ENCODE measurements around the gene DBNL. TPM values are rescaled to one million over a fixed set of nuclear protein-coding genes. Genes with fewer than 3 reads are reported as not detected.

The DBNL gene
- total RNA-seq, 4 donors from 2014 or later = 108 to 165 (median 138) TPM

GRCh38 chr7:44062180-44062902 is 17.8 kb downstream of the DBNL start:
- Histone ChIP-seq H3K9me3 (no peaks in the 10 kb centered on the region), H3K4me3 (replicated peaks in 1 of 3) (no peak overlapping the region), H3K27me3 (no peaks in the 10 kb centered on the region), H3K4me1 (peaks cover 15 to 26% of the 10 kb centered on the region in 2 donors), H3K36me3 (peaks cover 37 to 41% of the 10 kb centered on the region in 2 donors), H3K27ac (no peak overlapping the region)
- intact Hi-C loops (cut with DNase I) = no loop called here
- TF ChIP-seq POLR2A (IDR thresholded peaks at IDR 0.05) (no peak), CTCF (IDR thresholded peaks at IDR 0.05) (no peak)
- 90 to 92% methylated on average over 7 to 11 of the region's 11 CpGs for WGBS, 2 donors
- DNase-seq = peak in 1 of 2 donors; percentile 12

- TF ChIP-seq POLR2A (IDR thresholded peaks at IDR 0.05) (no peak), CTCF (IDR thresholded peaks at IDR 0.05) (no peak)
- no peak overlapping the region for H3K4me3 ChIP-seq (replicated peaks in 1 of 3)
- peaks cover 31 to 36% of the 10 kb centered on the region in 2 donors for H3K36me3 ChIP-seq
- intact Hi-C loops (cut with DNase I) = no loop called here
- peak in 1 of 2 donors; percentile 2 for DNase-seq
- H3K9me3 ChIP-seq = no peaks in the 10 kb centered on the region
- WGBS, 2 donors = 71 to 76% methylated on average over 3 of the region's 3 CpGs
- no peaks in the 10 kb centered on the region for H3K27me3 ChIP-seq
- H3K4me1 ChIP-seq = peaks cover 15 to 26% of the 10 kb centered on the region in 2 donors
- H3K27ac ChIP-seq = no peak overlapping the region
These were observed 18.4 kb downstream of the DBNL start for GRCh38 chr7:44062903-44063295.

- DNase-seq = peak in 1 of 2 donors; percentile 3
- 70 to 73% methylated on average over 10 of the region's 10 CpGs for WGBS, 2 donors
- intact Hi-C loops (cut with DNase I) = no loop called here
- H3K27me3 ChIP-seq = no peaks in the 10 kb centered on the region
- peaks cover 15 to 26% of the 10 kb centered on the region in 2 donors for H3K4me1 ChIP-seq
- H3K4me3 ChIP-seq (replicated peaks in 1 of 3) = no peak overlapping the region
- TF ChIP-seq POLR2A (IDR thresholded peaks at IDR 0.05) (no peak), CTCF (IDR thresholded peaks at IDR 0.05) (no peak)
- no peaks in the 10 kb centered on the region for H3K9me3 ChIP-seq
- H3K27ac ChIP-seq = no peak overlapping the region
- H3K36me3 ChIP-seq = peaks cover 25 to 30% of the 10 kb centered on the region in 2 donors
These were observed 19.0 kb downstream of the DBNL start for GRCh38 chr7:44063547-44063893.

GRCh38 chr7:44063894-44064651 is 19.6 kb downstream of the DBNL start:
- DNase-seq = peak in 1 of 2 donors; percentile 6
- intact Hi-C loops (cut with DNase I) = no loop called here
- H3K27me3 ChIP-seq = no peaks in the 10 kb centered on the region
- peaks cover 15 to 26% of the 10 kb centered on the region in 2 donors for H3K4me1 ChIP-seq
- TF ChIP-seq POLR2A (IDR thresholded peaks at IDR 0.05) = no peak
- TF ChIP-seq CTCF (IDR thresholded peaks at IDR 0.05) = no peak
- no peaks in the 10 kb centered on the region for H3K9me3 ChIP-seq
- 57% methylated on average over 6 to 16 of the region's 16 CpGs for WGBS, 2 donors
- H3K36me3 ChIP-seq = peaks cover 19 to 24% of the 10 kb centered on the region in 2 donors
- H3K27ac ChIP-seq = no peak overlapping the region
- H3K4me3 ChIP-seq (replicated peaks in 1 of 3) = no peak overlapping the region
